ENCODE data around the gene USP50.
"Not testable (repeated sequence)": the region's sequence is repeated elsewhere in the genome, so short reads cannot be mapped to it uniquely, and the experiment has no call there.

USP50 gene

GRCh38 chr15:50513001-50513400 is 33.5 kb downstream of the USP50 start:
- Histone ChIP-seq H3K79me2 (ENCODE audit: insufficient read depth, low read length) (no peaks in the 10 kb centered on the region), H3K27me3 (ENCODE audit: low read length) (no peaks in the 10 kb centered on the region), H3K4me3 (ENCODE audit: insufficient read depth, low read length, poor library complexity, severe bottlenecking) (no peak overlapping the region), H4K20me1 (ENCODE audit: low read depth, low read length) (no peaks in the 10 kb centered on the region), H3K9me2 (replicated peaks; ENCODE audit: insufficient read depth, low read length) (no peaks in the 10 kb centered on the region), H3K4me2 (ENCODE audit: low read depth, low read length, poor library complexity, severe bottlenecking) (no peak overlapping the region), H3K9me3 (ENCODE audit: insufficient read depth, low read length) (no peaks in the 10 kb centered on the region), H2AFZ (ENCODE audit: low read depth, low read length, severe bottlenecking) (no peak overlapping the region), H3F3A (ENCODE audit: insufficient read depth) (no peaks in the 10 kb centered on the region; the same call in 1 of the 2 replicates), H3K36me3 (ENCODE audit: low read length) (no peaks in the 10 kb centered on the region), H3K9ac (ENCODE audit: low read length) (no peak overlapping the region), H3K27ac (ENCODE audit: low read depth, low read length) (no peak overlapping the region)
- TF ChIP-seq EZH2phosphoT487 (conservative IDR thresholded peaks at IDR 0.05; ENCODE audit: low read length) (no peak), CTCF (IDR thresholded peaks at IDR 0.05; ENCODE audit: insufficient read depth, low read length, poor library complexity, severe bottlenecking) (no peak)

DNA sequence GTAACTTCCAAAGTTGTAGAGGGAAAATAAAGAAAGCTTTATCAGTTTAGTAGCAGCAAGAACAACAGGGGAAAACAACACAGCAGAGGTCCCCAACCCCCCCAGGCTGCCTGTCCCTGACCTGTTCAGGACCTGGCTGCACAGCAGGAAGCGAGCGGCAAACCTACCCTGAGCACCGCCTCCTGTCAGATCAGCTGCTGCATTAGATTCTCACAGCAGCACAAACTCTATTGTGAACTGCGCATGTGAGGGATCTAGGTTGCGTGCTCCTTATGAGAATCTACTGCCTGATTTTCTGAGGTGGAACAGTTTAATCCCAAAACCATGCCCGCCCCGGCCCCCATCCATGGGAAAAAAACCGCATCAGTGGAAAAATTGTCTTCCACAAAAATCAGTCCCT is 40.3 kb downstream of the USP50 start:
- Histone ChIP-seq H3K4me2 (ENCODE audit: low read depth, low read length, poor library complexity, severe bottlenecking) (no peak overlapping the region), H3K36me3 (ENCODE audit: low read length) (no peaks in the 10 kb centered on the region), H3K9me2 (replicated peaks; ENCODE audit: insufficient read depth, low read length) (no peaks in the 10 kb centered on the region), H3K9ac (ENCODE audit: low read length) (no peak overlapping the region), H3F3A (ENCODE audit: insufficient read depth) (peaks cover 4% of the 10 kb centered on the region), H4K20me1 (ENCODE audit: low read depth, low read length) (no peaks in the 10 kb centered on the region), H3K27me3 (ENCODE audit: low read length) (no peaks in the 10 kb centered on the region), H2AFZ (ENCODE audit: low read depth, low read length, severe bottlenecking) (no peak overlapping the region), H3K9me3 (ENCODE audit: insufficient read depth, low read length) (no peaks in the 10 kb centered on the region), H3K27ac (ENCODE audit: low read depth, low read length) (no peak overlapping the region), H3K79me2 (ENCODE audit: insufficient read depth, low read length) (no peaks in the 10 kb centered on the region), H3K4me3 (ENCODE audit: insufficient read depth, low read length, poor library complexity, severe bottlenecking) (no peak overlapping the region)
- TF ChIP-seq EZH2phosphoT487 (conservative IDR thresholded peaks at IDR 0.05; ENCODE audit: low read length), result no peak
- TF ChIP-seq CTCF (IDR thresholded peaks at IDR 0.05; ENCODE audit: insufficient read depth, low read length, poor library complexity, severe bottlenecking), result no peak

DNA sequence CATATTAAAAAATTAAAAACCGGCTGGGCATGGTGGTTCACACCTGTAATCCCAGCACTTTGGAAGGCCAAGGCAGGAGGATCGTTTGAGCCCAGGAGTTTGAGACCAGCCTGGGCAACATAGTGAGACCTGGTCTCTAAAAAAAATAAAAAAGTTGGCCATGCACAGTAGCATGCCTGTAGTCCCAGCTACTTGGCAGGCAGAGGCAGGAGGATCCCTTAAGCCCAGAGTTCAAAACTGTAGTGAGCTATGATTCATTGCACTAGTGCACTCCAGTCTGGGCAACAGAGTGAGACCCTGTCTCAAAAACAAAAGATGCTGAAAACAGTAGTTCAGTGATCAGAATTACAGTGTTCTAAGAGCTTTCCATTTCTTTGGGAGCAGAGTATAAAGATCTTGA is 40.8 kb downstream of the USP50 start:
- not testable (repeated sequence) for H3K4me2 ChIP-seq (ENCODE audit: low read depth, low read length, poor library complexity, severe bottlenecking); H3F3A ChIP-seq (ENCODE audit: insufficient read depth); H3K4me3 ChIP-seq (ENCODE audit: insufficient read depth, low read length, poor library complexity, severe bottlenecking); H3K9ac ChIP-seq (ENCODE audit: low read length); H3K9me3 ChIP-seq (ENCODE audit: insufficient read depth, low read length); H3K36me3 ChIP-seq (ENCODE audit: low read length); H3K27me3 ChIP-seq (ENCODE audit: low read length); H3K79me2 ChIP-seq (ENCODE audit: insufficient read depth, low read length); H2AFZ ChIP-seq (ENCODE audit: low read depth, low read length, severe bottlenecking); H3K27ac ChIP-seq (ENCODE audit: low read depth, low read length); H4K20me1 ChIP-seq (ENCODE audit: low read depth, low read length); H3K9me2 ChIP-seq (replicated peaks; ENCODE audit: insufficient read depth, low read length)

DNA sequence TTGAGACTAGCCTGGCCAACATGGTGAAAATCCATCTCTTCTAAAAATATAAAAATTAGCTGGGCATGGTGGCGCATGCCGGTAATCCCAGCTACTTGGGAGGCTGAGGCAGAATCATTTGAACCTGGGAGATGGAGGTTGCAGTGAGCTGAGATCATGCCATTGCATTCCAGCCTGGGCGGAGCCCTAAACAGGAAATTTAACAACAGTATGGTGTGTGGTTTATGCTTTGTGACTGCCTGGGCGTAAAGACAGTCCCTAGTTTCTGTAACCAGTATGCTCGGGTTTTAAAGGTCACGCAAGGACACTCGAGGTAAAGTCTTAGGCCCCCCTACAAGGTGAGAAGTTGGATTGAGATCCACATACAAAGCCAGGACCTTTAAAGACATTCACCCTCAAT is 43.3 kb downstream of the USP50 start:
- H3K9me3 ChIP-seq (ENCODE audit: insufficient read depth, low read length), result no peaks in the 10 kb centered on the region
- H2AFZ ChIP-seq (ENCODE audit: low read depth, low read length, severe bottlenecking), result no peak overlapping the region
- H3K27me3 ChIP-seq (ENCODE audit: low read length), result no peaks in the 10 kb centered on the region
- TF ChIP-seq CTCF (IDR thresholded peaks at IDR 0.05; ENCODE audit: insufficient read depth, low read length, poor library complexity, severe bottlenecking) (no peak), EZH2phosphoT487 (conservative IDR thresholded peaks at IDR 0.05; ENCODE audit: low read length) (no peak)
- no peak overlapping the region for H3K4me2 ChIP-seq (ENCODE audit: low read depth, low read length, poor library complexity, severe bottlenecking)
- H3K9ac ChIP-seq (ENCODE audit: low read length), result no peak overlapping the region
- H3K4me3 ChIP-seq (ENCODE audit: insufficient read depth, low read length, poor library complexity, severe bottlenecking), result no peak overlapping the region
- no peak overlapping the region for H3K27ac ChIP-seq (ENCODE audit: low read depth, low read length)
- no peaks in the 10 kb centered on the region for H3K9me2 ChIP-seq (replicated peaks; ENCODE audit: insufficient read depth, low read length)
- peaks cover 4% of the 10 kb centered on the region for H3F3A ChIP-seq (ENCODE audit: insufficient read depth)
- H3K36me3 ChIP-seq (ENCODE audit: low read length), result peaks cover 16% of the 10 kb centered on the region; the same call in 1 of the 2 replicates
- H3K79me2 ChIP-seq (ENCODE audit: insufficient read depth, low read length), result no peaks in the 10 kb centered on the region
- H4K20me1 ChIP-seq (ENCODE audit: low read depth, low read length), result no peaks in the 10 kb centered on the region

All from SU-DHL-6 (cell line).